Endothelial cell (in vitro differentiated cells): ENCODE data around the gene HOXD8. TPM values are rescaled to one million over a fixed set of nuclear protein-coding genes. Genes with fewer than 3 reads are reported as not detected.

Experiments
- DNase-seq: peaks from one replicate; pipeline ENCODE4 v3.0.0; 2021; ENCODE audit warnings: low spot score
- H3K27ac Mint-ChIP-seq: one replicate; pipeline ENCODE4 v1.8.0; 2021; ENCODE audit warnings: mixed read lengths, inconsistent platforms; ENCODE audit not compliant: unreplicated experiment
- H3K27me3 Mint-ChIP-seq: one replicate; pipeline ENCODE4 v1.8.0; 2021; ENCODE audit warnings: mild to moderate bottlenecking, moderate library complexity, mixed read lengths, inconsistent platforms; ENCODE audit not compliant: unreplicated experiment
- H3K36me3 Mint-ChIP-seq: one replicate; pipeline ENCODE4 v1.8.0; 2021; ENCODE audit warnings: mild to moderate bottlenecking, low read depth, mixed read lengths, inconsistent platforms; ENCODE audit not compliant: unreplicated experiment
- H3K4me1 Mint-ChIP-seq: one replicate; pipeline ENCODE4 v1.8.0; 2021; ENCODE audit warnings: mild to moderate bottlenecking, mixed read lengths, inconsistent platforms; ENCODE audit not compliant: unreplicated experiment
- H3K4me3 Mint-ChIP-seq: one replicate; pipeline ENCODE4 v1.8.0; 2021; ENCODE audit warnings: mild to moderate bottlenecking, mixed read lengths, inconsistent platforms; ENCODE audit not compliant: unreplicated experiment
- H3K9me3 Mint-ChIP-seq: one replicate; pipeline ENCODE4 v1.8.0; 2021; ENCODE audit warnings: mixed read lengths, inconsistent platforms; ENCODE audit not compliant: unreplicated experiment
- total RNA-seq: library from RNA; stranded (reverse); fragmentation: NEBNext Ultra II Directional; extraction: Animal tissue kit (Norgen Biotek cat#: 25700); gene quantifications from one replicate; pipeline ENCODE4 v1.2.1, GENCODE V29; 2021; ENCODE audit not compliant: unreplicated experiment
- TF ChIP-seq, protein P1 (sequence below): fragments of 200-600 bp; sonication (generic); IDR thresholded peaks from one replicate; pipeline ENCODE4 v1.5.0; 2021; ENCODE audit warnings: antibody characterized with exemption; ENCODE audit not compliant: unreplicated experiment

Gene HOXD8
- total RNA-seq, 1 donor from 2014 or later: 9.3 TPM

DNA sequence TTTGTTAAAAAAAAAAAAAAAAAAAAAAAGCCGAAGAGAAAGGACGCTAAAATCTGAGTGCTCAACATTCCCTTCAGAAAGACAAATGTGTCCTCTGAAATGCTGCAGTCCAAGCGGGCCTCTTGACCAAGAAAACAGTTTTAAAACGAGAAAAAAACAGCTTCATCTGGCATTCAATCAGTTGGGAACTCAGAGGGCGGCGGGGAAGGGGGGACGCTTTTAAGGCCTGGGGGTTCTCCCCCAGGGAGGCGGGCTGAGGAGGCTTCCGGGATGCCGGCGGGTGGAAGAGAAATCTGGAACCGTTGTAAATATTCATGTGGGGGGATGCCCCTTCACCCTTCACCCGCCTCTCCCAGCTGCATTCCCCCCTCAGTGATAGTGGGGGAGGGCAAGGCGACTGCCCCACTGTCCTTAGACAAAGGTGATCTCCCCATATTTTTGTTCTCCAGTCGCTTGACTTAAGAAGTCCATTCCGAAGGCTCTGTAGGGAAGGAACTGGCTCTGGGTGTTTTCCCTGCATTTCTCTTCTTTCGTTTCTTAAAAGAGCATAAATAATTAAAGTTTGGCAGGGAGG, 25.7 kb upstream of the HOXD8 start:
- no peaks in the 10 kb centered on the region for H3K36me3 Mint-ChIP-seq
- H3K4me3 Mint-ChIP-seq: no peak overlapping the region
- TF ChIP-seq, protein P1, sequence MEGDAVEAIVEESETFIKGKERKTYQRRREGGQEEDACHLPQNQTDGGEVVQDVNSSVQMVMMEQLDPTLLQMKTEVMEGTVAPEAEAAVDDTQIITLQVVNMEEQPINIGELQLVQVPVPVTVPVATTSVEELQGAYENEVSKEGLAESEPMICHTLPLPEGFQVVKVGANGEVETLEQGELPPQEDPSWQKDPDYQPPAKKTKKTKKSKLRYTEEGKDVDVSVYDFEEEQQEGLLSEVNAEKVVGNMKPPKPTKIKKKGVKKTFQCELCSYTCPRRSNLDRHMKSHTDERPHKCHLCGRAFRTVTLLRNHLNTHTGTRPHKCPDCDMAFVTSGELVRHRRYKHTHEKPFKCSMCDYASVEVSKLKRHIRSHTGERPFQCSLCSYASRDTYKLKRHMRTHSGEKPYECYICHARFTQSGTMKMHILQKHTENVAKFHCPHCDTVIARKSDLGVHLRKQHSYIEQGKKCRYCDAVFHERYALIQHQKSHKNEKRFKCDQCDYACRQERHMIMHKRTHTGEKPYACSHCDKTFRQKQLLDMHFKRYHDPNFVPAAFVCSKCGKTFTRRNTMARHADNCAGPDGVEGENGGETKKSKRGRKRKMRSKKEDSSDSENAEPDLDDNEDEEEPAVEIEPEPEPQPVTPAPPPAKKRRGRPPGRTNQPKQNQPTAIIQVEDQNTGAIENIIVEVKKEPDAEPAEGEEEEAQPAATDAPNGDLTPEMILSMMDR: no peak
- no peak overlapping the region for H3K27ac Mint-ChIP-seq
- no peaks in the 10 kb centered on the region for H3K9me3 Mint-ChIP-seq
- H3K4me1 Mint-ChIP-seq: peaks cover 19% of the 10 kb centered on the region
- DNase-seq: no peak
- H3K27me3 Mint-ChIP-seq: peaks cover 59% of the 10 kb centered on the region

DNA sequence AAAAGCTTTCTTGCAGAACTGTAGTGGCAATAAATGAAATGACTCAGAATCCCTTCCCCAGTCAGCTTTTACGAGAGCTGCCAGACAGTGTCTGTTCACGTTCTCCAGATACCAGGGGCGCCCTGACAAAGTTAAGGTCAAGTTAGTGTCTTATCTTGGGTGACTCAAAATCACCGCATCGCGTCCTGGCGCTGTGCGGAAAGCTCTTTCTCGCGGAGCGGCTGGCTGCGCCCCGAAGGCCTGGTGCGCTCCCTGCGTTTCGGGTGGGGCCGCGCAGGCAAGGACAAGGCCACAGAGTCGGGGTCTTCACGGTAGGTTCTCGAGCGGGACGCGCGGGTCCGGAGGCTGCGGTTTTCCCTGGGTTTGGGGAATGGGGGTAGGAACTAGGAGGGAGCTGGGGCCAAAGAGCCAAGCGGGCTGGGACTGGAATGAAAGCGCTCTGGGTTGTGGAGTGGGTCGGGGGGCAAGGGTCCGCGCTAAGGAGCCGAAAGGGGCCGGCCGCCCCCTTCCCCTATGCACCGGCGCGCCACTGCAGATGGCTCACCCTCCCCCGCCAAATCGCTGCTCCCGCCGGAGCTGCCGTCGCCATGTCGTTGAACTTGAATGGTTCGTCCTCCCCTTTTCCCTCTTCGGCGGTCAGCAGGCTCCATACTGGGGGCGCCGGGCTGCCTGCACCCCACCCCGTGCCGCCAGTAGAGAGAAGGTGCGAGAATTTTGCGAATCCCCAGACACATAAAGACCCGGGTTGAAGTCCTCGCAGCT, 25.0 kb upstream of the HOXD8 start:
- DNase-seq: no peak
- H3K4me3 Mint-ChIP-seq: no peak overlapping the region
- H3K36me3 Mint-ChIP-seq: no peaks in the 10 kb centered on the region
- peaks cover 21% of the 10 kb centered on the region for H3K4me1 Mint-ChIP-seq
- TF ChIP-seq, protein P1: no peak
- peaks cover 60% of the 10 kb centered on the region for H3K27me3 Mint-ChIP-seq
- no peak overlapping the region for H3K27ac Mint-ChIP-seq
- H3K9me3 Mint-ChIP-seq: no peaks in the 10 kb centered on the region

DNA sequence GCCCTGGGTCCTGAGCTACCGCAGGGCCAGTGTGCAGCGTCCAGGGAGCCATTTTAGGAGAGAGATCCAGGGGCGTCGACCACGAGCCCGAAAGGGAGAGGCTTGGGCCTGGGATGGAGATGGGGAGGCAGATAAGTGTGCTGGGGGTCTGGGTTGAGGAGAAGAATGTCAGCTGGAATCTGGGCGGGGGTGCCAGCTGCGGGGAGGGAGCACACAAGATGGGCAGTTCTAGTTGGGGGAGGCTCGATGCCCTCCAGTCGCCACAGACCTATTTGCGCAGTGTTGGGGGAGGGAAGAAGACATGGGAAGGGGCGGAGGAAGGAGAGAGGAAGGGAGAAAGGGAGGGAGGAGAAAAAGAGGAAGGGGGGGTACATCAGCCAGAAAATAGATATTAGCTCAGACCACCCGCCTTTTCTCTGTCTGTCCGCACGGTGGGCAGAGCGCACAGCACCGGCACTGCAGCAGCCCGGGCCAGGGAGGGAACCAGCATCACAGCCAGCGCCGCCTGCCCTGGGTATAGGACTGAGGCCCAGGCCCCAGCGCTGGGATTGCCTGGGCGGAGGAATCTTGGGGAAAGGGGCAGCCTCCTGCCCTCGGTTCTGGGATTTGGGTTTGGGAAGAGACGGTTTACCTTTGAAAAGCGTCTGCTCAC, 24.3 kb upstream of the HOXD8 start:
- no peak overlapping the region for H3K27ac Mint-ChIP-seq
- H3K4me1 Mint-ChIP-seq: peaks cover 20% of the 10 kb centered on the region
- TF ChIP-seq, protein P1: no peak
- no peaks in the 10 kb centered on the region for H3K9me3 Mint-ChIP-seq
- DNase-seq: no peak
- no peaks in the 10 kb centered on the region for H3K36me3 Mint-ChIP-seq
- peaks cover 65% of the 10 kb centered on the region for H3K27me3 Mint-ChIP-seq
- no peak overlapping the region for H3K4me3 Mint-ChIP-seq

DNA sequence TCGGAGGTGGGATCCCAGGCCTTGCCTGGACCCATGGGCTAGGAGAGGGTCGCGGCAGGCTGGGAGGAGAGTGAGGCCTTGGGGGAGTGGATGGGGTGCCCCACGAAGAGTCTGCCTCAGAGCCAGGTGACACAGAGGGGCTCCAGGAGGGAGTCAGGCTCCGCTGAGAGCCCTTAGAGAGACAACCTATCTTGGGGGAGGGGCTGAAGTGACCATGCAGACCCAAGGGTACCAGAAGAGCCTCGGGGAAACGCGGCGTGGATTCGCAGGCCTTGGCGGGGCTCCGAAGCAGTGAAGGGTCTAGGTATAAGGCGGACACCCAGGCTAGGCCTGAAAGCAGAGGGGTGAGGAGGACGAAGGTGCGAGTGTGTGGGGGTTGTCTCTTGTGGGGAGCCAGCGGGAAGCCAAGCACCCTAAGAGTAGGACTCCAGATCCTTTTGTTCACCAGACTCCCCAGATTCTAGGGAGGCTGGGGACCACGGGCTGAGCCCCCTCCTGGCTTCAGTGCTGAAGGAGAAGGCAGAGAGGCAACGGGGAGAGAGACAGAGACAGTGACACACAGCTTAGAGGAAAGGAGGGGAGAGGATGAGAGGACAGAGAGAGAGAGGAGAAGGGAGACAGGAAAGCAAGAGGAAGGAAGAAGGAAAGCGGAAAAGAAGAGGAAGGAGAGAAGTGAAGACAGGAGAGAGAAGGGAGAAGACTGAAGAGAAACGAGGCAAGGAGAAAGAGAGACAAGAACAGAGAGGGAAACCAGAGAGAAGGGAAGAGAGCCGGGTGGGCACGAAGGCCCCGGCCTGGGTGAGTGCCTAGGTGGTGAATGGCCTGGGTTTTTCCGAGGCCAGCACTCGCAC, 23.6 kb upstream of the HOXD8 start:
- TF ChIP-seq, protein P1: no peak
- H3K36me3 Mint-ChIP-seq: no peaks in the 10 kb centered on the region
- peaks cover 57% of the 10 kb centered on the region for H3K27me3 Mint-ChIP-seq
- DNase-seq: no peak
- no peaks in the 10 kb centered on the region for H3K9me3 Mint-ChIP-seq
- peak overlapping the region; percentile 76 for H3K27ac Mint-ChIP-seq
- peak overlapping the region; percentile 57 for H3K4me3 Mint-ChIP-seq
- H3K4me1 Mint-ChIP-seq: peaks cover 20% of the 10 kb centered on the region
